ENCODE measurements around the gene LAMA1. TPM values are rescaled to one million over a fixed set of nuclear protein-coding genes. Genes with fewer than 3 reads are reported as not detected.

LAMA1 gene
- total RNA-seq, 1 experiment from 2014 or later: 28.8 TPM

GRCh38 chr18:6938003-6938402, 179.6 kb downstream of the LAMA1 start:
- H3K79me1 ChIP-seq (ENCODE audit: insufficient read depth, low read depth, low read length, poor library complexity, severe bottlenecking): no peaks in the 10 kb centered on the region
- H3K27ac ChIP-seq (ENCODE audit: insufficient read length, low read depth, low read length): no peak overlapping the region
- H3T11ph ChIP-seq (ENCODE audit: low read length): no peak overlapping the region
- H3K9me3 ChIP-seq (ENCODE audit: control insufficient read depth, low read depth, low read length): no peaks in the 10 kb centered on the region
- no peak overlapping the region for H4K91ac ChIP-seq (ENCODE audit: insufficient read length, low read depth, low read length)
- no peak overlapping the region for H2BK12ac ChIP-seq (ENCODE audit: insufficient read length, low read depth, low read length)
- H2BK20ac ChIP-seq (ENCODE audit: low read depth, low read length, poor library complexity, severe bottlenecking): no peak overlapping the region
- H2AK5ac ChIP-seq (ENCODE audit: insufficient read length, low read length): no peak overlapping the region
- H3K4me1 ChIP-seq (ENCODE audit: insufficient read depth, low read length): no peaks in the 10 kb centered on the region
- H4K5ac ChIP-seq (ENCODE audit: insufficient read length, low read depth, low read length): no peak overlapping the region
- no peaks in the 10 kb centered on the region for H3K79me2 ChIP-seq (ENCODE audit: insufficient read depth, low read length)
- no peak overlapping the region for H2BK5ac ChIP-seq (ENCODE audit: insufficient read length, low read length)
- Mint-ChIP-seq H3K27ac (peak overlapping the region in 1 of 3 experiments; percentile 54; a peak in 2 of 7 replicates), H3K4me3 (no peak overlapping the region), H3K4me1 (no peaks in the 10 kb centered on the region), H3K36me3 (ENCODE audit: insufficient read depth in 1 of 3, low read depth in 3 of 3) (peaks cover 4 to 12% (median 10%) of the 10 kb centered on the region in 3 experiments; a peak in 6 of 7 replicates), H3K27me3 (ENCODE audit: low read depth) (no peaks in the 10 kb centered on the region), H3K9me3 (no peaks in the 10 kb centered on the region)
- no peak for TF ChIP-seq CTCF (conservative IDR thresholded peaks at IDR 0.05)
- H3K14ac ChIP-seq (ENCODE audit: insufficient read depth, low read length): no peak overlapping the region
- no peaks in the 10 kb centered on the region for H4K20me1 ChIP-seq (ENCODE audit: control insufficient read depth, insufficient read depth, insufficient read length)
- no peak overlapping the region for H2BK15ac ChIP-seq (ENCODE audit: low read depth, low read length)
- H3K18ac ChIP-seq (ENCODE audit: insufficient read length, low read depth, low read length): no peak overlapping the region
- H4K8ac ChIP-seq (replicated peaks; ENCODE audit: insufficient read length, low read depth, low read length): no peak overlapping the region
- H3K23me2 ChIP-seq (ENCODE audit: insufficient read length, low read depth, low read length, poor library complexity, severe bottlenecking): no peaks in the 10 kb centered on the region
- no peak overlapping the region for H3K56ac ChIP-seq (ENCODE audit: insufficient read length, low read depth, low read length)
- H3K27me3 ChIP-seq (ENCODE audit: insufficient read depth, low read length): no peaks in the 10 kb centered on the region
- no peak overlapping the region for H2BK120ac ChIP-seq (ENCODE audit: low read depth, low read length, poor library complexity, severe bottlenecking)
- DNase-seq: no peak
- no peak overlapping the region for H2AFZ ChIP-seq (ENCODE audit: low read length)
- H3K23ac ChIP-seq (ENCODE audit: insufficient read length, low read depth, low read length): no peak overlapping the region
- no peak overlapping the region for H3K4ac ChIP-seq (ENCODE audit: low read depth, low read length)
- H3K9ac ChIP-seq (ENCODE audit: extremely low read depth, insufficient read length, low read length): no peak overlapping the region
- WGBS (ENCODE audit: extremely low coverage, insufficient read length, low lambda C conversion rate): no CpG with 5 or more reads among the region's 7 CpGs
- H3K4me2 ChIP-seq (ENCODE audit: insufficient read depth, insufficient read length, low read length): no peak overlapping the region
